IPS DF 19.7 (cell line): Measurements from ENCODE around the gene PDE4B.

ENCODE experiments used
- DNase-seq: peaks from one replicate; pipeline ENCODE4 v3.0.0-alpha.2; 2013; ENCODE audit warnings: low read depth, low spot score

The PDE4B gene

GRCh38 chr1:66335859-66336640 is 543.4 kb downstream of the PDE4B start:
- DNase-seq = no peak

DNA sequence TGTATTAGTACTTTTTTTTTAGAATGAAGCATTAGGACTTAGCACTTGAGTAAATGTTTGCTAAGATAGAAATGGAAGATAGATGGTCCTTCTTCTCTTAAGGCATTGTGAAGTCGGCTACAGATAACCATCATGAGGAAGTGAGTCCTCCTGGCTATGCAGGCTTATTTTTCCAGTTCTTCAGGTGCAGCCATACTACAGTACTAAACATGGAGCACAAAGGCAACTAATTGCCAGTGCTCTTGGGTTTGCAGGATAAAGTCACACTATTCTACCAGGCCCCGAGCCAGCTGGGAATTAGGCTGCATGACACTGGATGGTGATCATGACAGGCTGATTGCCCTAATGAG is 543.9 kb downstream of the PDE4B start:
- DNase-seq = no peak

- DNase-seq = no peak
Observed at GRCh38 chr1:66337249-66337648, 544.6 kb downstream of the PDE4B start.

DNA sequence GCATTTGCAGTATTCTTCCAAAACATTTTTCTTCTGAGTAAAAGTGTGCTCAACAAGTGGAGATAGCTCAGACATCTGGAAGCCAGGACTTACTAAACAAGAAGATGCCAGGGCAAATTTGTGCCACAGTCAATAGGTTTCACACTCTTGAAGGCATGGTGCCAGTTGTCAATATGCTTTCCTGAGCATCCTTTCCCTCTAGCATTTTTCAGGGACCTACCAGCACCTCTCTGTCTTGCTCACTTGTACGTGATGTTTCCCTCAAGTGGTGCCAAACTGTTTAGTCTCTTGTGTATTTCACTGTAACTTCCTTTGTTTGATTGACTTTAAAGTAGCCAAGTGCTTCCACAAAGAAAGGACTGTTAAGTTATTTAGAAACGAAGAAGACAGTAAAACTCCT is 547.2 kb downstream of the PDE4B start:
- DNase-seq = no peak

DNA sequence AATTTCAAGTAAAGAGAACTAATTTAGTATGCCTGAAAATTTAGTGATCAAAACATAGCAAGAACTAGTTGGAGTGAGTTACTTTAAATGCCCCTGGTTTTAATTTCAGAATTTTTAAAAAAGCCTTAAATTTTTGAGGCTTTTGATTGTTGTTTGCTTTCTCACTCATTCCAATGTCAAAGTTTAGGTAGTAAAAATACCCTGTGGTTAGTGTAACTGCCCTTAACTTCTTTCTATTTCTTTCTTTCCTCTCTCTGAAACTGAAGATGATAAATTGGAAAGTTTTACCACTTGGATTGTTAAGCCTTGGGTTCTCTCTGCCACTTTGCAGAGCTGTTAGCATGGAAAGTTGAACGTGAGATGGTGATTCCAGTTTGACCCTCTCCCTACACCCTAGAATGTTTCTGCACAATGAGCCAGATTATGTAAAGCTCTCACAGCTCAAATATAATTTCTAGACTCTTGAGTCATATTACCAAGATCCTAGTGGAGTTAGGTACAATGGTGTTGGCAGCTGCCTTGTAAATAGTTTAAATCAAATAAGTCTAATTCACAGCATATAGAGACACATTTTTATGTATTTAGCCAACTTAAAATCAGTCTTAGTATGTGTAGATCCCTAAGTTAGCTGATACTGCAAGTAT is 548.9 kb downstream of the PDE4B start:
- DNase-seq = no peak

DNA sequence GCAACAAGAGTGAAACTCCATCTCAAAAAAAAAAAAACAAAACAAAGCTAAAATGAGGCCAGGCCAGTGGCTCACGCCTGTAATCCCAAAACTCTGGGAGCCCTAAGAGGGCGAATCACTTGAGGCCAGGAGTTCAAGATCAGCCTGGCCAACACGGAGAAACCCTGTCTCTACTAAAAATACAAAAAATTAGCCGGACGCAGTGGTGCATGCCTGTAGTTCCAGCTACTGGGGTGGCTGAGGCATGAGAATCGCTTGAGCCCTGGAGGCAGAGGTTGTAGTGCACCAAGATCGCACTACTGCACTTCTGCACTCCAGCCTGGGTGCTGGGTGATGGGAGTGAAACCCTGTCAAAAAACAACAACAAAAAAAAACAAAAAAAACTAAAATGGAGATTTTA is 550.0 kb downstream of the PDE4B start:
- no peak for DNase-seq

GRCh38 chr1:66343569-66344325 is 551.1 kb downstream of the PDE4B start:
- no peak for DNase-seq

GRCh38 chr1:66346057-66346795 is 553.5 kb downstream of the PDE4B start:
- DNase-seq = no peak

DNA sequence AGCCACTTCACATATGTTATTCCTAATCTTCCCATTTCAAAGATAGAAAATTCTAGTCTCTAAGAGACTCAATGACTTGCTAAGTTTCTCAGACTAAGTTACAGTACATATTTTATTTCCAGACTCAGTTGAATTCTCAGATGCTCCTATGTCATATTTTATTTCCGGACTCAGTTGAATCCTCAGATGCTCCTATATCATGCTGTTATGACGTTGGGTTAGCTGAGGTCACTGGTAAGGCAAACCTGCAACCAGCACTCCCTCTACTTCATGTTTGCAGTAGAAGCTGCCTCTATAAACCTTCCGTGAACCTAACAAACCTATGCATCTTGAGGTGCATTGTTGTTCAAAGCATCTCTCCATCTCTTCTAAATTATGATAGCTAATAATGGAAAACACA is 554.2 kb downstream of the PDE4B start:
- no peak for DNase-seq

DNA sequence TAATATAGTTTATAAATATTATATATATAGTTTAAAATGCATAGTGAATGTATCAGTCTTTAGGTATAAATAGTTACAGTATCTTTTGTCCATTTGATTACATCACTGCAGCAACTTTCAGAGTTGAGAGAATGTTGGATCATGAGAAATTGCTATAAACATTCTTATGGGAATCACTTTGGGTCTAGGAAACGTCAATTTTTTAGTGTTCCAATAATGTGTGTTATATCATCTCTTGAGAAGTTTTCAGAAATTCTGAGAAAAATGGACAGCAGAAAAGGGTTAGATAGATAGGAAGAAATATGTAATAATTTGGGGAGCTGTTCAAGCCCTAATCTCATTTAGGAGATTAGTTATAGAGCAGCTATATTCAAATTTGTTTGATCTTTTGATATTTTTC is 556.1 kb downstream of the PDE4B start:
- no peak for DNase-seq

DNA sequence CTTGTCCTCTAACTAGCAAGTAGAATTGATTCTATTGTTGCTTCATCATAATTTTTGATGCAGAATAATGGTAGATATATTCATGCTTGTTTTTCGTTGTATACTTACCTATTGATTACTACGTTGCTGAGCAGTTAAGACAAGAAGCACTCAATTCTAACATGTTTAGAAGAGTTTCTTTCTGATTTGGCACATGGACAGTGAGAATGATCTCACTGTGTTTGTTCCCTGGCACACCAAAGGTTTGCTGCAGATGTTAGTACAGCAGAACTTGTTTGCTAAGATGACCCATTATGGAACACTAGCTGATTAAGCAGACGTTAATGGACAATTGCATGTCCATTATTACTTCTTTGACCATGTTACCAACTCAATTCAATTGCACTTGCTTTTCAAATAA is 556.5 kb downstream of the PDE4B start:
- no peak for DNase-seq

- no peak for DNase-seq
Observed at GRCh38 chr1:66350001-66350547, 557.4 kb downstream of the PDE4B start.

DNA sequence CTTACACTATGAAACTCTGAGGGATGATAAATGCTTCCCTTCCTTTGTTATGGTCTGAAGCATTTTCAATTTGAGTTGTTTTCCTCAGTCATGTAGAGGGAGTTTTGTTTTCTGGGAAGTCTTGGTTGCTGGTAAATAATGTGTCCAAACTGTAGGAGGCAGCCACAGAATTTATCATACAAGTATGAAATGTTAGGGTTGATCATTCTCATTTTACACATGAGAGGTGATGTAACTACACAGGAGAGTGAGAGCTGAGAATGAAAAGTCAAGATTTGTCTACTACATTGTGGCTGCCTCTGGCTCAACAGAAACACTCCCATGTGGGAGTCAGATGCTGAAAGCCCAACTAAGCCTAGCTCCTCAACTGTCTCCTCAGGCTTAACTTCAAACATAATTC is 558.8 kb downstream of the PDE4B start:
- no peak for DNase-seq

DNA sequence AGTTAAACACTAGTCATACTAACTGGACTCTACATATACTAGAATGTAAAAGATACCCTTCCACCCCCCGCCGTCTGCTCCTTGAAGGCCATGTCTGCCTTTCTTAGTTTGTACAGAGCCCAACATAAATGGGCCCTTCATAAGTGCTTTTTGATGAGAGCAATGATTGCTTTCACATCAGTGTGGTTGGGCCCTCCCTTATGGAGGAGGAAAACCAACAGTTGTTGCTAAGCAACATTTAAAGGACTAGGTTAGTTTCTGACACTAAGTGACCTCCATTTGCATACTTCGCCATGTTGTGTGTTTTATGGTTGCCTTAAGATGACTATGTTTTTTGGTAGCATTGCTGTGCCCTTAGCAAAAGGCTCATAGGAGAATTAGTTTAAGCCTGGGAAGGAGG is 559.2 kb downstream of the PDE4B start:
- DNase-seq = no peak

DNA sequence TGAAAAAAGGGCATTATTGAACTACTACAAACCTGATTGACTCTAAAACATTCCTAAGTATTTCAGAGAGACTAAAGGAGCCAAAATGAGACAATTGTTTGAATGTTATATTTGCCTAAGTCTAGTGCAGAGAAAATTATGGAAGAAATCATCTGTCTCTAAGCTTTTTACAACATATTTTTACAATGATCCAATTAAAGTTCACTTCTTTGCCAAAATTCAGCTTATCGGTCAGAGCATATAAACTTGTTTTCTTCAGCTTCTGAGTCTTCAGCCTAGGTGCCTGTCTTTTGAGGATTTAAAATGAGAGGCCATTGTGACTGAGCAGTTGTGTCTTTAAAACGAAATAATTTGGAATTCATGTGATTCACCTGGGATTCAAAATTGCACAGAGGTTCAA is 560.1 kb downstream of the PDE4B start:
- no peak for DNase-seq

GRCh38 chr1:66353257-66353656 is 560.6 kb downstream of the PDE4B start:
- no peak for DNase-seq

- DNase-seq = no peak
Observed at GRCh38 chr1:66354311-66355201, 561.9 kb downstream of the PDE4B start.

DNA sequence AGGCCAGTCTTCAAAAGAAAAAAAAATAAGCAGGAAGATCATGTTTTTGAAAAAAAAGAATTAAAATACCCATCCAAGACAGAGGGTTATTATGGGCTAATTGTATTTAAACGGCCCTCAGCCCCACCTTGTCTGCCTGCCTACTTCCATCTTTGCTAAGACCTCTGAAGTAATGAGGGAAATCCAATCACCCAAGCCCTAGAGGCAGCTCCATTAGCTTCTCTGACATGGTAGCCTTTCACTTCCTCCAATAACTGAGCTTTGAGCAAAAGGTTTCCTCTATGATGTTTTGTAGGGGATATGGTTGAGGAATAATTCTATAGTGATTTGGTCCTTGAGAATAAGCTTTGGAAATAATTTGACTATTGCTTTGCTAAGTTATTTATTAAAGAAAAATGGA is 563.1 kb downstream of the PDE4B start:
- DNase-seq = no peak

DNA sequence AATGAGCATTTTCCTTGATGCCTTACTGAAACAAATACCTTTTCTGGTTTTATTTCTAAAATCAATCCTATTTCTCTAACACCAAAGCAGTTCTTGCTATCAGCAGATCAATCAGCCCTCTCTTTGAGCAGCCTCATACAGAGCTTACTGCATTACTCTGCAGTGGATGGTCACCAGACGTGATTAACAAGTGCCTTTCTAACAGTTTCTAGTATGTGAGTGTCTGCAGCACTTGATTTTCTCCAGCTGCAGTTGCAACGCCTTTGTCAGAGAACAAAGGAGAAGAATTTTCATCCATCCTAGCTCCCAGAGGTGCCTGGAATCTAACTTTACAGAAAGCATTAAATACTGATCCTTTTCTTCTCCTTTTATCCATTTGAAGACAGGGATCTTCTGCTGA is 563.9 kb downstream of the PDE4B start:
- DNase-seq = no peak

DNA sequence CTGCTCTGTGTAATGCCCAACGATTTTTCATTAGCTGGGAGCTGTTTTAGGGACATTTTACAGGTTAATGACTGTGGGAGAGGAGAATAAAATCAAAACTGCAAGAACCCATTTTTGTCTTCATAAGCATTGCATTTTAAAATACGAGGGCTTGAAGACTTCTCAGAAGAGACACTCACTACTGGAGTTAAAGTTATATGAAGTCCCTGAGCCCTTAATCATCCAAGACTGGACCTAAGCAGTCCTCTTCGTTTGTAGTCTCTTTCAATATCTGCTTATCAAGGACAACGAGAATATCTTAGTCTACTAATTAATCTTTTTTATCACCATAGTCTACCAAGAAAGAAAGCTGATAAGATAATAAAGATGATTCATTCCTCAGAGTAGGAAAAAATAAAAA is 564.3 kb downstream of the PDE4B start:
- no peak for DNase-seq
